A549 (cell line): ENCODE measurements around the gene LMBR1L. TPM values are rescaled to one million over a fixed set of nuclear protein-coding genes. Genes with fewer than 3 reads are reported as not detected.

Experiments used
- ATAC-seq, 2 experiments: fragments of 200-7000 bp in 1 of 2; fragments of >200 bp in 1 of 2; cut with Nextera tagmentation in 1 of 2; cut with Tn5 transposase in 1 of 2; 3 replicates each; pipeline versions ENCODE4 v1.8.0 to v1.9.1; 2018 to 2020; ENCODE audit warnings: mild to moderate bottlenecking in 1 of 2, moderate library complexity in 1 of 2
- CTCF ChIA-PET: fragments of 300-600 bp; sonication (Branson Sonifier 250); formaldehyde crosslinking; extraction: SDS; loops from one replicate; lab custom pipeline; 2021; ENCODE audit warnings: antibody characterized with exemption, inconsistent platforms; lab: Yijun Ruan, JAX
- POLR2A ChIA-PET: fragments of 350-600 bp; formaldehyde crosslinking; extraction: SDS; loops from one replicate; lab custom pipeline; 2021; ENCODE audit warnings: antibody characterized with exemption, inconsistent platforms; lab: Yijun Ruan, JAX
- DNase-seq, 2 experiments: peaks; one replicate each; pipeline versions ENCODE4 v3.0.0 to v3.0.0-alpha.2; 2011 to 2016; ENCODE audit warnings: low read depth in 1 of 2, low spot score in 1 of 2
- FAIRE-seq: peaks from 2 replicates; lab custom pipeline; 2011; peaks lifted over from hg19 to GRCh38; lab: Jason Lieb, UNC
- H3K27ac ChIP-seq, 2 experiments: fragments of >200 bp; sonication (Bioruptor Twin); formaldehyde crosslinking; 3 replicates each; pipeline ENCODE4 v1.5.1; 2016 to 2017
- H3K4me1 ChIP-seq: fragments of >200 bp; sonication (Bioruptor Twin); formaldehyde crosslinking; 3 replicates; pipeline ENCODE4 v1.6.1; 2016
- H3K4me2 ChIP-seq: fragments of >200 bp; sonication (Bioruptor Twin); formaldehyde crosslinking; 3 replicates; pipeline ENCODE4 v1.6.1; 2016
- H3K4me3 ChIP-seq: fragments of >200 bp; sonication (Bioruptor Twin); formaldehyde crosslinking; 3 replicates; pipeline ENCODE4 v1.5.1; 2016
- H3K9me3 ChIP-seq: fragments of >200 bp; sonication (Bioruptor Twin); formaldehyde crosslinking; 3 replicates; pipeline ENCODE4 v1.6.1; 2016
- CBX2 ChIP-seq: fragments of 200-600 bp; sonication (generic); IDR thresholded peaks from 2 replicates; pipeline ENCODE4 v1.6.1; 2016; ENCODE audit warnings: low read depth, mild to moderate bottlenecking, borderline replicate concordance
- CEBPB ChIP-seq, 2 experiments: fragments of >200 bp in 1 of 2; sonication (Bioruptor Twin) in 1 of 2; formaldehyde crosslinking in 1 of 2; IDR thresholded peaks; 2 replicates each; pipeline ENCODE4 v1.6.1; 2012 to 2016
- CHD2 ChIP-seq: fragments of 150-350 bp; IDR thresholded peaks from 2 replicates; pipeline ENCODE4 v1.6.1; 2014; ENCODE audit warnings: low read length; ENCODE audit not compliant: partially characterized antibody
- EHF ChIP-seq: fragments of 250-450 bp; sonication (Bioruptor Pico); IDR thresholded peaks from 2 replicates; pipeline ENCODE4 v1.5.0; 2020; ENCODE audit warnings: mild to moderate bottlenecking
- ESRRA ChIP-seq: fragments of 150-350 bp; IDR thresholded peaks from 2 replicates; pipeline ENCODE4 v1.6.1; 2014; ENCODE audit warnings: mild to moderate bottlenecking, low read length, borderline replicate concordance
- FOSB ChIP-seq: fragments of 250-450 bp; sonication (Bioruptor Pico); IDR thresholded peaks from 2 replicates; pipeline ENCODE4 v1.5.0; 2020; ENCODE audit warnings: mild to moderate bottlenecking, moderate library complexity
- FOSL2 ChIP-seq, 2 experiments: fragments of 450-650 bp in 1 of 2; fragments of >200 bp in 1 of 2; sonication (Bioruptor Twin) in 1 of 2; formaldehyde crosslinking; IDR thresholded peaks; 2 replicates each; pipeline versions ENCODE4 v1.5.0 to v1.6.1; 2016 to 2020; ENCODE audit warnings: mild to moderate bottlenecking in 1 of 2, moderate library complexity in 1 of 2
- HOXB13 ChIP-seq: fragments of 250-450 bp; sonication (Bioruptor Pico); IDR thresholded peaks from 2 replicates; pipeline ENCODE4 v1.5.0; 2020; ENCODE audit warnings: low read depth, mild to moderate bottlenecking, moderate library complexity
- KDM1A ChIP-seq: fragments of 200-600 bp; sonication (generic); IDR thresholded peaks from 2 replicates; pipeline ENCODE4 v1.6.1; 2016; ENCODE audit warnings: low read depth, mild to moderate bottlenecking
- KDM5A ChIP-seq: fragments of 200-600 bp; sonication (generic); IDR thresholded peaks from 2 replicates; pipeline ENCODE4 v1.6.1; 2016; ENCODE audit warnings: antibody characterized with exemption, mild to moderate bottlenecking
- MAZ ChIP-seq: fragments of 150-350 bp; IDR thresholded peaks from 2 replicates; pipeline ENCODE4 v1.6.1; 2014; ENCODE audit warnings: antibody characterized with exemption, low read depth, low read length, borderline replicate concordance
- MYC ChIP-seq: IDR thresholded peaks from 2 replicates; pipeline ENCODE4 v1.6.1; 2012; ENCODE audit warnings: mild to moderate bottlenecking, inconsistent platforms, low read length, improper control_type of control experiment, borderline replicate concordance
- NFE2L2 ChIP-seq: fragments of 150-350 bp; conservative IDR thresholded peaks from 2 replicates; pipeline ENCODE4 v1.6.1; 2014; ENCODE audit warnings: low read length
- NPAS2 ChIP-seq: fragments of 250-450 bp; sonication (Bioruptor Pico); IDR thresholded peaks from 2 replicates; pipeline ENCODE4 v1.8.0; 2022; ENCODE audit warnings: mild to moderate bottlenecking, moderate library complexity, borderline replicate concordance
- PHF8 ChIP-seq: fragments of 200-600 bp; sonication (generic); IDR thresholded peaks from 2 replicates; pipeline ENCODE4 v1.6.1; 2016; ENCODE audit warnings: low read depth, mild to moderate bottlenecking, antibody characterized with exemption, moderate library complexity, borderline replicate concordance
- POLR2A ChIP-seq: IDR thresholded peaks from 2 replicates; pipeline ENCODE4 v1.6.1; 2012; ENCODE audit warnings: mild to moderate bottlenecking, low read length
- RCOR1 ChIP-seq: fragments of 150-350 bp; IDR thresholded peaks from 2 replicates; pipeline ENCODE4 v1.6.1; 2014; ENCODE audit warnings: antibody characterized with exemption, low read length, low read depth
- RNF2 ChIP-seq: fragments of 200-600 bp; sonication (generic); IDR thresholded peaks from 2 replicates; pipeline ENCODE4 v1.6.1; 2016; ENCODE audit warnings: low read depth, mild to moderate bottlenecking, antibody characterized with exemption, moderate library complexity, borderline replicate concordance
- SMC3 ChIP-seq: fragments of >200 bp; sonication (Bioruptor Twin); formaldehyde crosslinking; IDR thresholded peaks from 3 replicates; pipeline ENCODE4 v1.6.1; 2018; ENCODE audit warnings: inconsistent platforms
- TFCP2L1 ChIP-seq: fragments of 250-450 bp; sonication (Bioruptor Pico); IDR thresholded peaks from 2 replicates; pipeline ENCODE4 v1.5.0; 2021; ENCODE audit warnings: mild to moderate bottlenecking
- ZFP36 ChIP-seq: fragments of 450-650 bp; IDR thresholded peaks from 2 replicates; pipeline ENCODE4 v1.6.1; 2014; ENCODE audit warnings: borderline replicate concordance; ENCODE audit not compliant: partially characterized antibody
- WGBS: methylation state at CpG from one replicate; pipeline ENCODE4 v1.1.6; 2017; ENCODE audit errors: missing lambda C conversion rate; 5-methylcytosine and 5-hydroxymethylcytosine counted together
- polyA plus RNA-seq, 4 experiments: library from polyadenylated mRNA; depleted of rRNA in 3 of 4; stranded (reverse); fragments of >200 nt; fragmentation: RNase III in 1 of 4; extraction: RNeasy Plus Mini Kit Qiagen cat#74134 plus additional on column Dnase treatment in 1 of 4; gene quantifications; 2 replicates in 3 of 4; 3 replicates in 1 of 4; pipeline ENCODE4 v1.2.3, GENCODE V29; 2011 to 2017
- TF ChIP-seq, protein P1 (sequence below): fragments of 250-450 bp; sonication (Bioruptor Pico); IDR thresholded peaks from 2 replicates; pipeline ENCODE4 v1.5.0; 2020; ENCODE audit warnings: low read depth, mild to moderate bottlenecking, moderate library complexity
- TF ChIP-seq, protein P2 (sequence below): IDR thresholded peaks from 2 replicates; pipeline ENCODE4 v1.6.1; 2012; ENCODE audit warnings: low read depth, borderline replicate concordance
- TF ChIP-seq, protein P3 (sequence below): fragments of 200-600 bp; sonication (generic); IDR thresholded peaks from 2 replicates; pipeline ENCODE4 v1.6.1; 2016; ENCODE audit warnings: antibody characterized with exemption, mild to moderate bottlenecking, moderate library complexity
- TF ChIP-seq, protein P4 (sequence below): fragments of 150-350 bp; IDR thresholded peaks from 2 replicates; pipeline ENCODE4 v1.6.1; 2014; ENCODE audit warnings: low read depth, mild to moderate bottlenecking, low read length
- TF ChIP-seq, protein P5 (sequence below): fragments of 250-450 bp; sonication (Bioruptor Pico); IDR thresholded peaks from 2 replicates; pipeline ENCODE4 v1.5.0; 2021; ENCODE audit warnings: mild to moderate bottlenecking, moderate library complexity, borderline replicate concordance

The LMBR1L gene
- polyA plus RNA-seq, 2 of the 4 experiments (the other 2 are of a cell fraction) = 16.7 to 25.1 TPM

DNA sequence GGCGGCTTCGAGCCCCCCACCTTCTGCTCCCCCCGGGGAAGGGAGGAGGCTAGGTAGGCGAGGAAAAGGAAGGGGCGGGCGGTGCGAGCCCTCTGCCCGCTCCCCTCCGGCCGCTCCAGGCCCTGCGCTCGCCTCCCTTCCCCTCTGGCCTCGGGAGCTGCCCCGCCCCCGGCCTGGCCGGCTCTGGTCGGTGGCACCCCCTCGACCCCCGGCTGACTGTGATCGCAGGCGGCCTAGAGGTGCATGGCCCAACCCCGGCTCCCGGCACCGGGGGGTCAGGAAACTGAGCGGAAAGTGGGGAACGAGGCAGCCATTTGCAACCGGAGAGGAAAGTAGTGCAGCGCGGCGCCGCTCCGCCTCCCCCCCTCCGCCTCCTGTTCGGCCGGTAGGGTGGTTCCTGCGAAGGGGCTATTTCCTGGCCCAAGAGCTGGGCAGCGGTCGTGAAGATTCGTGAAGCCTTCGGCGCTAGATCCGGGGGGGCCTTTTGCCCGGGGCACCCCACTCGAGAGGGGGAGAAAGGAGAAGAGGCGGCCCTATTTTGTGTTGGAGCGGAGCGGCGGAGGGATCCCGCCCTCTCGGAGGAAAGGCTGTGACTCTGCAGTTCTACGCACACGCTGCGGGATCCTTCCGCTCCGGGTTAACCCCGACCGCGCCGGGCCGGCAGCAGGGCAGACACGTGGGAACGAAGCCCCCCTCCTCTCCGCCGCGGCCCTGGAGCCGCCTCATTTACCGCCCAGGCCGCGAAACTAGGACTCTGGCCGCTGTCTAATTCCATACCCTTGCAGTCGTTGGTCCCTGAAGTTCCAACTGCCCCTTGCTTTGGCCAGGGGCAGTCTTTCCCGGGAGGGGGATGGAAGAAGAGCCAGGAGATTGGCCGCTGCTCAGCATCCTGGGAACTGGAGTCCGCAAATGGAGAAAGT, 50.1 kb downstream of the LMBR1L start, which contains the start of gene KMT2D (continued):
- TF ChIP-seq, protein P1, sequence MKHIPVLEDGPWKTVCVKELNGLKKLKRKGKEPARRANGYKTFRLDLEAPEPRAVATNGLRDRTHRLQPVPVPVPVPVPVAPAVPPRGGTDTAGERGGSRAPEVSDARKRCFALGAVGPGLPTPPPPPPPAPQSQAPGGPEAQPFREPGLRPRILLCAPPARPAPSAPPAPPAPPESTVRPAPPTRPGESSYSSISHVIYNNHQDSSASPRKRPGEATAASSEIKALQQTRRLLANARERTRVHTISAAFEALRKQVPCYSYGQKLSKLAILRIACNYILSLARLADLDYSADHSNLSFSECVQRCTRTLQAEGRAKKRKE = no peak
- TF ChIP-seq PHF8 (peak; percentile 71), ESRRA (peak; percentile 50; the same call in 1 of the 2 replicates), KDM5A (peak; percentile 89), FOSL2 (IDR thresholded peaks at IDR 0.05) (no peak), FOSL2 (CRISPR knock-in tag; IDR thresholded peaks at IDR 0.05) (peak; percentile 70), POLR2A (peak; percentile 59), CBX2 (no peak), RCOR1 (0 out of 2 replicates have a peak, but pooled peaks have one; percentile 30), EHF (CRISPR knock-in tag) (peak; percentile 53; the same call in 1 of the 2 replicates), RNF2 (no peak), CEBPB (IDR thresholded peaks at IDR 0.05) (0 out of 4 replicates have a peak, but pooled peaks of 1 of the 2 experiments have one; percentile 27), MAZ (peak; percentile 95), HOXB13 (CRISPR knock-in tag) (peak; percentile 72; the same call in 1 of the 2 replicates), NFE2L2 (peak; percentile 85), CHD2 (peak; percentile 86), FOSB (no peak)
- TF ChIP-seq, protein P2, sequence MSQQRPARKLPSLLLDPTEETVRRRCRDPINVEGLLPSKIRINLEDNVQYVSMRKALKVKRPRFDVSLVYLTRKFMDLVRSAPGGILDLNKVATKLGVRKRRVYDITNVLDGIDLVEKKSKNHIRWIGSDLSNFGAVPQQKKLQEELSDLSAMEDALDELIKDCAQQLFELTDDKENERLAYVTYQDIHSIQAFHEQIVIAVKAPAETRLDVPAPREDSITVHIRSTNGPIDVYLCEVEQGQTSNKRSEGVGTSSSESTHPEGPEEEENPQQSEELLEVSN = peak; percentile 73; the same call in 1 of the 2 replicates
- TF ChIP-seq, protein P3, sequence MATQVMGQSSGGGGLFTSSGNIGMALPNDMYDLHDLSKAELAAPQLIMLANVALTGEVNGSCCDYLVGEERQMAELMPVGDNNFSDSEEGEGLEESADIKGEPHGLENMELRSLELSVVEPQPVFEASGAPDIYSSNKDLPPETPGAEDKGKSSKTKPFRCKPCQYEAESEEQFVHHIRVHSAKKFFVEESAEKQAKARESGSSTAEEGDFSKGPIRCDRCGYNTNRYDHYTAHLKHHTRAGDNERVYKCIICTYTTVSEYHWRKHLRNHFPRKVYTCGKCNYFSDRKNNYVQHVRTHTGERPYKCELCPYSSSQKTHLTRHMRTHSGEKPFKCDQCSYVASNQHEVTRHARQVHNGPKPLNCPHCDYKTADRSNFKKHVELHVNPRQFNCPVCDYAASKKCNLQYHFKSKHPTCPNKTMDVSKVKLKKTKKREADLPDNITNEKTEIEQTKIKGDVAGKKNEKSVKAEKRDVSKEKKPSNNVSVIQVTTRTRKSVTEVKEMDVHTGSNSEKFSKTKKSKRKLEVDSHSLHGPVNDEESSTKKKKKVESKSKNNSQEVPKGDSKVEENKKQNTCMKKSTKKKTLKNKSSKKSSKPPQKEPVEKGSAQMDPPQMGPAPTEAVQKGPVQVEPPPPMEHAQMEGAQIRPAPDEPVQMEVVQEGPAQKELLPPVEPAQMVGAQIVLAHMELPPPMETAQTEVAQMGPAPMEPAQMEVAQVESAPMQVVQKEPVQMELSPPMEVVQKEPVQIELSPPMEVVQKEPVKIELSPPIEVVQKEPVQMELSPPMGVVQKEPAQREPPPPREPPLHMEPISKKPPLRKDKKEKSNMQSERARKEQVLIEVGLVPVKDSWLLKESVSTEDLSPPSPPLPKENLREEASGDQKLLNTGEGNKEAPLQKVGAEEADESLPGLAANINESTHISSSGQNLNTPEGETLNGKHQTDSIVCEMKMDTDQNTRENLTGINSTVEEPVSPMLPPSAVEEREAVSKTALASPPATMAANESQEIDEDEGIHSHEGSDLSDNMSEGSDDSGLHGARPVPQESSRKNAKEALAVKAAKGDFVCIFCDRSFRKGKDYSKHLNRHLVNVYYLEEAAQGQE = peak; percentile 35; the same call in 1 of the 2 replicates
- TF ChIP-seq, all 56 proteins: peak for 29

DNA sequence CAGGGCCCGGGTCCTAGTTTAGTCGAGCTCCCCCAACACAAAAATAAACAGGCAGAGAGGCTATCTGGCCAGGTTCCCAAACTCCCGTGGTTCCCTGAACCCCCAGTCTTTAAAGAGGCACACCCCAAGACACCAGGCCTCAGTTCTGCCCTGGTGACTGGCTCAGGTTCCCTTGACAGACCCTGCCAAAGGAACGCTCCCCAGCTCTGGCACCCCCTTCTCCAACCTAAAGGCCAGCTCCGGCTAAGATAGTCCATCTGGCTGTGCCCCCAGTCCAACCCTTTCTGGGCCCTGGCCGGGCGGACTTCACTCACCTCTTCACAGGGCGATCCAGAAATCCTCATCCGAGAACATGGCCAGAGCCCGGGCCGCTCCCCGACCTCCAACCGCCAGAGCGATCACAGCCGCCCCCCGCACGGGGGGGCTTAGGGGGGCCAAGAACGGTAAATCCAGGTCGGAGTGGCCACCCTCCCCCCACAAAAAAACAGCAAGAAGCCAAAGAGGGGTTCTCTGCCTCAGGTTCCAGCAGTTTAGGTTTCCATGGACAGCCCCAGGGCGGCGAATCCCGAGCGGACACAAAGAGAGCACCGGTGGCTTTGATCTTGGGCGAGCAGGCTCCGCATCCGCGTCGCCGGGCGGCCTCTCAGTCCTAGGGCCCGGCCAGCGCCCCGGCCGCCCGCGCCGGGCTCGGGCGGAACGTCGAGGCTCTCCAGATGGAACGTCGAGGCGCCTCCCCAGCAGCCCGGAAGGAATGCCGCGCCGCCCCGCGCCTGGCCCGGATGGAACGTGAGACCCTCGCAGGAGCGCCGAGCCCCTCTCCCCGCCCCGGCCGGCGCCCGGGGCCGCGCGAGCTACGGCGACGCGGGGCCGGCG, 51.1 kb downstream of the LMBR1L start:
- FAIRE-seq (no peak), ATAC-seq (peak; percentile 1 to 4; a peak in 3 of 6 replicates), DNase-seq (peak; percentile 34 to 40)
- Histone ChIP-seq H3K4me1 (peaks cover 34% of the 10 kb centered on the region), H3K4me3 (peak overlapping the region; percentile 81), H3K9me3 (no peaks in the 10 kb centered on the region), H3K4me2 (peak overlapping the region; percentile 96), H3K27ac (peak overlapping the region; percentile 94 to 99)
- CTCF ChIA-PET = interaction anchor here (1.1 to 2.7 kb wide), 9 partner anchors 15 to 62 kb away, joined by 3 to 12 read pairs (median 5); no protein-coding TSS in a partner anchor
- WGBS = 0% methylated on average over 21 of the region's 70 CpGs
- POLR2A ChIA-PET = interaction anchor here (0.9 to 2.2 kb wide), 3 partner anchors 11 to 13 kb away, joined by 4 to 7 read pairs (median 4); no protein-coding TSS in a partner anchor
- no peak for TF ChIP-seq MYC
- TF ChIP-seq TFCP2L1 = no peak
- TF ChIP-seq ESRRA = no peak
- no peak for TF ChIP-seq PHF8
- TF ChIP-seq NFE2L2 = no peak
- TF ChIP-seq, protein P4, sequence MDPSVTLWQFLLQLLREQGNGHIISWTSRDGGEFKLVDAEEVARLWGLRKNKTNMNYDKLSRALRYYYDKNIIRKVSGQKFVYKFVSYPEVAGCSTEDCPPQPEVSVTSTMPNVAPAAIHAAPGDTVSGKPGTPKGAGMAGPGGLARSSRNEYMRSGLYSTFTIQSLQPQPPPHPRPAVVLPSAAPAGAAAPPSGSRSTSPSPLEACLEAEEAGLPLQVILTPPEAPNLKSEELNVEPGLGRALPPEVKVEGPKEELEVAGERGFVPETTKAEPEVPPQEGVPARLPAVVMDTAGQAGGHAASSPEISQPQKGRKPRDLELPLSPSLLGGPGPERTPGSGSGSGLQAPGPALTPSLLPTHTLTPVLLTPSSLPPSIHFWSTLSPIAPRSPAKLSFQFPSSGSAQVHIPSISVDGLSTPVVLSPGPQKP = no peak
- TF ChIP-seq, protein P5, sequence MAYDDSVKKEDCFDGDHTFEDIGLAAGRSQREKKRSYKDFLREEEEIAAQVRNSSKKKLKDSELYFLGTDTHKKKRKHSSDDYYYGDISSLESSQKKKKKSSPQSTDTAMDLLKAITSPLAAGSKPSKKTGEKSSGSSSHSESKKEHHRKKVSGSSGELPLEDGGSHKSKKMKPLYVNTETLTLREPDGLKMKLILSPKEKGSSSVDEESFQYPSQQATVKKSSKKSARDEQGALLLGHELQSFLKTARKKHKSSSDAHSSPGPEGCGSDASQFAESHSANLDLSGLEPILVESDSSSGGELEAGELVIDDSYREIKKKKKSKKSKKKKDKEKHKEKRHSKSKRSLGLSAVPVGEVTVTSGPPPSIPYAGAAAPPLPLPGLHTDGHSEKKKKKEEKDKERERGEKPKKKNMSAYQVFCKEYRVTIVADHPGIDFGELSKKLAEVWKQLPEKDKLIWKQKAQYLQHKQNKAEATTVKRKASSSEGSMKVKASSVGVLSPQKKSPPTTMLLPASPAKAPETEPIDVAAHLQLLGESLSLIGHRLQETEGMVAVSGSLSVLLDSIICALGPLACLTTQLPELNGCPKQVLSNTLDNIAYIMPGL (CRISPR knock-in tag) = no peak
- no peak for TF ChIP-seq KDM1A
- no peak for TF ChIP-seq NPAS2 (CRISPR knock-in tag)
- TF ChIP-seq SMC3 = no peak
- TF ChIP-seq ZFP36 = no peak
